Choroid plexus epithelial cell (primary cell): ENCODE measurements around the gene PHF14.

Source experiments
- DNase-seq: peaks from one replicate; pipeline ENCODE4 v3.0.0-alpha.2; 2010; ENCODE audit warnings: low read depth
- H3K4me3 ChIP-seq: 2 replicates; pipeline ENCODE4 v1.5.1; 2011; ENCODE audit warnings: low read depth, mild to moderate bottlenecking, control low read depth, low read length, moderate library complexity
- TF ChIP-seq, protein P1 (sequence below): conservative IDR thresholded peaks from 2 replicates; pipeline ENCODE4 v1.5.1; 2011; ENCODE audit warnings: low read depth, mild to moderate bottlenecking, control low read depth, inconsistent platforms, low read length, moderate library complexity

The PHF14 gene

DNA sequence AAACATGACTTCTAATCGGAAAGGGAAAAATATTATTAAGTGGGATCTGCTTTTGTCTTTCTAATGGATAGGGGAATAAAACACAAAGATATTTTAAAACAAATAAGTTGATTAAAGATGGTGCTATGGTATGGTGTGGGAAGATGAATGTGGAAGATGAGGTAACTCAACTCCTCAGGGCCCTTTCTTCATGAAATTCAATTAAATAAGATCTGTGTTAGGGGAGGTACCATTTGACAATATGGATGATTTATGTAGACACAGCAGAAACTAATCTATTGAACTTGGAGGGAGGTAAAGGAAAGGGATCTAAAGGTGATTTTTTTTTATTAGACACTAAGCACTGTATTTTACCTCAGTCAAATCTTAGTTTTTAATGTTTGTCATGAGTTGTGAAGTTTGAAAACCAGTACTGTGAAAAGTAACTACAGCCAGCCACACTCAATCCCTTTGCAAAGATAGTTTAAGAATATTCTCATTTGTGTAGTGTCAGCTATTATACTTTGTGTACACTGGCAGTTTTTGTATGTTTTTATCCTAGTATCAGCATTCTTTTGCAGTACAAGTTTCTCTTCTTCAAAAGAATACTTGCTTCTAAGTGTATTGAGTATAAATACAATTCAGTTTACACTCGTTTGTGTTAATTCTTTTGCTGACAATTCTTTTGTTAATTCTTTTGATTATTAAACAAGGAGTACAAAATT lies 151.3 kb downstream of the PHF14 start:
- TF ChIP-seq, protein P1, sequence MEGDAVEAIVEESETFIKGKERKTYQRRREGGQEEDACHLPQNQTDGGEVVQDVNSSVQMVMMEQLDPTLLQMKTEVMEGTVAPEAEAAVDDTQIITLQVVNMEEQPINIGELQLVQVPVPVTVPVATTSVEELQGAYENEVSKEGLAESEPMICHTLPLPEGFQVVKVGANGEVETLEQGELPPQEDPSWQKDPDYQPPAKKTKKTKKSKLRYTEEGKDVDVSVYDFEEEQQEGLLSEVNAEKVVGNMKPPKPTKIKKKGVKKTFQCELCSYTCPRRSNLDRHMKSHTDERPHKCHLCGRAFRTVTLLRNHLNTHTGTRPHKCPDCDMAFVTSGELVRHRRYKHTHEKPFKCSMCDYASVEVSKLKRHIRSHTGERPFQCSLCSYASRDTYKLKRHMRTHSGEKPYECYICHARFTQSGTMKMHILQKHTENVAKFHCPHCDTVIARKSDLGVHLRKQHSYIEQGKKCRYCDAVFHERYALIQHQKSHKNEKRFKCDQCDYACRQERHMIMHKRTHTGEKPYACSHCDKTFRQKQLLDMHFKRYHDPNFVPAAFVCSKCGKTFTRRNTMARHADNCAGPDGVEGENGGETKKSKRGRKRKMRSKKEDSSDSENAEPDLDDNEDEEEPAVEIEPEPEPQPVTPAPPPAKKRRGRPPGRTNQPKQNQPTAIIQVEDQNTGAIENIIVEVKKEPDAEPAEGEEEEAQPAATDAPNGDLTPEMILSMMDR, result no peak
- no peak overlapping the region for H3K4me3 ChIP-seq
- no peak for DNase-seq

DNA sequence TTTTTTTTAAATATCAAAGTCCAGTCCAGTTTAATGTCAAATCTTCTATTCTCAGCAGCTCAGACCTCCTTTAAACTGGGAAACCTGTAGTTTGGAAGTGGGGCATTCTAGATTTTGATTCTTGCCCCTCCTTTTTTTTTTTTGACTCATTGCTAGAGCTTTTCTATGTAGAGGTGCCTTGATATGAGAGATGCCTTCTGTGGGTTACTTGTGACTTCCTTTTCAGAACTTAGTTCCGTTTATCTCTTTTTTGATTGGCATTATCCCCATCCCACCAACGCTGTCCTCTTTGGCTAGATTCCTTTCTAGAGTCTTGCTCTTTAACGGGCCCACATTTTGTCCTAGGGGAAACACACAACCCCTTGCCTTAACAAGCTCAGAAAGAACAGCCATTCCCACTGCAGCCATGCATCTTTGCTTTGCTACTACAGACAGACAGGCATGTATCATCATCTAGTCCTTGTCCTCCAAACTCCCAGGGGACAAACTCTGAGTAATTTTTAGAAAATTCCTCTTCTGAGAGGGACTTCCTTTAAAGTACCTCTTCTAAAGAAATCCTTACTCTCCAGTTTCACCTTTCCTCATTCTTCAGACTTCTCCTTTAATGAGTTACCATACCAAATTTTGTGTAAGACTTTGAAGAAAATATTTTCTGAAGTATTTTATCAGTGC lies 153.6 kb downstream of the PHF14 start:
- no peak for DNase-seq
- TF ChIP-seq, protein P1, result no peak
- H3K4me3 ChIP-seq, result no peak overlapping the region

DNA sequence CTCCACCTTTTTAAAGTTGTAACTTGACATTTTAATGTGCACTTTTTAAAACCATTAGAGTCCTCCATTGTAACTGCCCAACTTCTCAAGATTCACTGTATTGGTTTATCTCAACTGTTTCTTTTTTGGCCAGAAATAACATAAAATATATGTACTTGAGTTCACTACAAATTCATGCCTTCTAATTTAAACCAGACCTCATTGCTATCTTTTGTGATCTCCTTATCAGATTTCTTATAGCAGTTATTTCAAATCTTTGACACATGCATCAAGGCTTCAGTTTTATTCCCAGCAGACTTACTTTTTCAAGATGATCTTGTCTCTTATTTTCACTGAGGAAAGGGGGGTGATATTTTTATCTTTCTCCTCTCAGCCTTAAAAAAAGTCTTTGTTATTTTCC lies 154.3 kb downstream of the PHF14 start:
- no peak overlapping the region for H3K4me3 ChIP-seq
- TF ChIP-seq, protein P1, result no peak
- no peak for DNase-seq

DNA sequence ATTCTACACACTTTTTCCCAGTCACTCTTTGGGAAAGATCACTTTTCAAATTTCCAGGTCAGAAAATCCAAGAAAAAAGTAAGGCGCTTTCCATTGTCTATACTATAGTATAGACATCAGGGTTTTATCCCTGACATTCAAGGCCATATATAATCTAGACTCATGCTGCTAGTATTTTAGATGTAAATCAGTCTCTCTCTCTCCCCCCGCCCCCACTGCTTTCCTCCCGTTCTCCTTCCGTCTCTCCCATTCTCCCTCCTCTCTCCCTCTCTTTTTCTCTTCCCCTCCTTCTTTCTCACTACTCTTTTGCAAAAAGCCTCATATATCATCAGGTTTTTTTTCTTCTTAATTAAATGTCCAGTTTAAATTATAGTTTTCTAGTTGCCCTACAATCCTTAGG lies 154.8 kb downstream of the PHF14 start:
- TF ChIP-seq, protein P1, result no peak
- no peak overlapping the region for H3K4me3 ChIP-seq
- no peak for DNase-seq

DNA sequence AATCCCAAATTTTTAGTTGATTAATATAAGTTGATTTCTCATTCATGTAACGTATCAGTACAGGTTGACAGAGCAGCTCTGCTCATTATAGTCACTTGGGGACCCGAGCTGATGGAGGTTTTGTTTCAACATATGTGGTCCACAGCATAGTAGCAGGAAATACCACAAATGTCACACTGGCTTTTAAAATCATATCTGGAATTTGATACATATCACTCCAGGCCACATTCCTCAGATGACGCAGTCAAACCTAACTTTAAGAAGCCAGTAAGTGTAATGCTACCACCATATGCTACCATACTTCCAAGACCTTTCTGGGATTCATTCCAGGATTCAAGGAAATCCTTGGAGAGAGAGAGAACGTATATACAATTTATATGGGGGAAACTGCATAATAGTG lies 156.3 kb downstream of the PHF14 start:
- H3K4me3 ChIP-seq, result no peak overlapping the region
- DNase-seq, result peak; percentile 80
- TF ChIP-seq, protein P1, result no peak

DNA sequence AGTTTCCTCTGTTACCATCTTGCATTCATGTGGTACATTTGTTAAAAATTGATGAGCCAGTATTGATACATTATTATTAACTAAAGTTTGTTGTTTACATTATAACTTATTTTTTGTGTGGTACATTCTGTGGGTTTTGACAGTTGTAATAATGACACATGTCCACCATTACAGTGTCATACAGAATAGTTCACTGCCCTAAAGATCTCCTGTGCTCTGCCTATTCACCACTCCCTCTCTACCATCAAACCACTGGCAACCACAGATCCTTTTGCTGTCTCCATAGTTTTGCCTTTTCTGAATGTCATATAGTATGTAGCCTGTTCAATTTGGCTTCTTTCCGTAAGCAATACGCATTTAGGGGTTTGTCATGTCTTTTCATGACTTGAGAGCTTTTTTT lies 156.9 kb downstream of the PHF14 start:
- TF ChIP-seq, protein P1, result no peak
- no peak for DNase-seq
- no peak overlapping the region for H3K4me3 ChIP-seq
